Measurements from ENCODE around the gene ATP10A.

ATP10A gene

GRCh38 chr15:25776071-25776746 lies 86.9 kb downstream of the ATP10A start:
- H3F3A ChIP-seq (ENCODE audit: insufficient read depth, low read length), result no peaks in the 10 kb centered on the region
- H3K9ac ChIP-seq (ENCODE audit: low read length), result no peak overlapping the region
- H3K9me3 ChIP-seq (replicated peaks; ENCODE audit: insufficient read depth, low read length), result no peaks in the 10 kb centered on the region
- no peak overlapping the region for H3K27ac ChIP-seq (ENCODE audit: low read length)
- TF ChIP-seq EZH2 (optimal IDR thresholded peaks at IDR 0.05; ENCODE audit: low read depth, low read length) (no peak), CTCF (IDR thresholded peaks at IDR 0.05; ENCODE audit: low read length) (no peak), EZH2phosphoT487 (IDR thresholded peaks at IDR 0.05; ENCODE audit: low read length) (no peak)
- no peak overlapping the region for H3K4me2 ChIP-seq (ENCODE audit: low read depth, low read length)
- no peaks in the 10 kb centered on the region for H3K9me2 ChIP-seq (replicated peaks; ENCODE audit: insufficient read depth, low read length)
- H2AFZ ChIP-seq (ENCODE audit: low read length), result no peak overlapping the region
- no peak overlapping the region for H3K4me3 ChIP-seq (ENCODE audit: low read length)
- no peaks in the 10 kb centered on the region for H3K4me1 ChIP-seq (ENCODE audit: low read length)
- DNase-seq, result no peak
- no peaks in the 10 kb centered on the region for H3K79me2 ChIP-seq (ENCODE audit: low read length)
- H3K36me3 ChIP-seq (replicated peaks; ENCODE audit: insufficient read depth, low read length), result no peaks in the 10 kb centered on the region
- H4K20me1 ChIP-seq (ENCODE audit: insufficient read depth, low read length), result no peaks in the 10 kb centered on the region
- no peaks in the 10 kb centered on the region for H3K27me3 ChIP-seq (replicated peaks; ENCODE audit: insufficient read depth, low read length)

- H3K9ac ChIP-seq (ENCODE audit: low read length), result no peak overlapping the region
- no peak overlapping the region for H3K4me3 ChIP-seq (ENCODE audit: low read length)
- H4K20me1 ChIP-seq (ENCODE audit: insufficient read depth, low read length), result no peaks in the 10 kb centered on the region
- H3K9me3 ChIP-seq (replicated peaks; ENCODE audit: insufficient read depth, low read length), result no peaks in the 10 kb centered on the region
- no peak overlapping the region for H2AFZ ChIP-seq (ENCODE audit: low read length)
- H3K4me1 ChIP-seq (ENCODE audit: low read length), result no peaks in the 10 kb centered on the region
- H3K79me2 ChIP-seq (ENCODE audit: low read length), result no peaks in the 10 kb centered on the region
- H3F3A ChIP-seq (ENCODE audit: insufficient read depth, low read length), result no peaks in the 10 kb centered on the region
- H3K27ac ChIP-seq (ENCODE audit: low read length), result no peak overlapping the region
- no peaks in the 10 kb centered on the region for H3K9me2 ChIP-seq (replicated peaks; ENCODE audit: insufficient read depth, low read length)
- H3K27me3 ChIP-seq (replicated peaks; ENCODE audit: insufficient read depth, low read length), result no peaks in the 10 kb centered on the region
- no peak for TF ChIP-seq EZH2 (optimal IDR thresholded peaks at IDR 0.05; ENCODE audit: low read depth, low read length)
- TF ChIP-seq EZH2phosphoT487 (IDR thresholded peaks at IDR 0.05; ENCODE audit: low read length), result no peak
- TF ChIP-seq CTCF (IDR thresholded peaks at IDR 0.05; ENCODE audit: low read length), result no peak
- no peak for DNase-seq
- no peak overlapping the region for H3K4me2 ChIP-seq (ENCODE audit: low read depth, low read length)
- H3K36me3 ChIP-seq (replicated peaks; ENCODE audit: insufficient read depth, low read length), result no peaks in the 10 kb centered on the region
Observed at GRCh38 chr15:25775317-25775912, 87.7 kb downstream of the ATP10A start.

- no peaks in the 10 kb centered on the region for H3F3A ChIP-seq (ENCODE audit: insufficient read depth, low read length)
- TF ChIP-seq CTCF (IDR thresholded peaks at IDR 0.05; ENCODE audit: low read length) (no peak), EZH2phosphoT487 (IDR thresholded peaks at IDR 0.05; ENCODE audit: low read length) (no peak), EZH2 (optimal IDR thresholded peaks at IDR 0.05; ENCODE audit: low read depth, low read length) (no peak)
- no peaks in the 10 kb centered on the region for H4K20me1 ChIP-seq (ENCODE audit: insufficient read depth, low read length)
- H3K27me3 ChIP-seq (replicated peaks; ENCODE audit: insufficient read depth, low read length), result no peaks in the 10 kb centered on the region
- no peaks in the 10 kb centered on the region for H3K4me1 ChIP-seq (ENCODE audit: low read length)
- no peaks in the 10 kb centered on the region for H3K36me3 ChIP-seq (replicated peaks; ENCODE audit: insufficient read depth, low read length)
- no peaks in the 10 kb centered on the region for H3K9me2 ChIP-seq (replicated peaks; ENCODE audit: insufficient read depth, low read length)
- DNase-seq, result no peak
- H3K27ac ChIP-seq (ENCODE audit: low read length), result no peak overlapping the region
- H3K9ac ChIP-seq (ENCODE audit: low read length), result no peak overlapping the region
- no peak overlapping the region for H3K4me3 ChIP-seq (ENCODE audit: low read length)
- H3K4me2 ChIP-seq (ENCODE audit: low read depth, low read length), result no peak overlapping the region
- no peaks in the 10 kb centered on the region for H3K79me2 ChIP-seq (ENCODE audit: low read length)
- no peak overlapping the region for H2AFZ ChIP-seq (ENCODE audit: low read length)
- no peaks in the 10 kb centered on the region for H3K9me3 ChIP-seq (replicated peaks; ENCODE audit: insufficient read depth, low read length)
Observed at GRCh38 chr15:25774871-25775270, 88.3 kb downstream of the ATP10A start.

All from MM.1S (cell line).